HG03378 (cell line): ENCODE data around the gene TMEM198.

Experiments
- ATAC-seq: cut with Tn5 transposase; IDR thresholded peaks from one replicate; pipeline ENCODE4 v1.9.1; 2021; ENCODE audit warnings: mild to moderate bottlenecking, moderate library complexity; ENCODE audit not compliant: unreplicated experiment

Gene TMEM198

GRCh38 chr2:219524817-219525216 is 19.0 kb upstream of the TMEM198 start:
- no peak for ATAC-seq

DNA sequence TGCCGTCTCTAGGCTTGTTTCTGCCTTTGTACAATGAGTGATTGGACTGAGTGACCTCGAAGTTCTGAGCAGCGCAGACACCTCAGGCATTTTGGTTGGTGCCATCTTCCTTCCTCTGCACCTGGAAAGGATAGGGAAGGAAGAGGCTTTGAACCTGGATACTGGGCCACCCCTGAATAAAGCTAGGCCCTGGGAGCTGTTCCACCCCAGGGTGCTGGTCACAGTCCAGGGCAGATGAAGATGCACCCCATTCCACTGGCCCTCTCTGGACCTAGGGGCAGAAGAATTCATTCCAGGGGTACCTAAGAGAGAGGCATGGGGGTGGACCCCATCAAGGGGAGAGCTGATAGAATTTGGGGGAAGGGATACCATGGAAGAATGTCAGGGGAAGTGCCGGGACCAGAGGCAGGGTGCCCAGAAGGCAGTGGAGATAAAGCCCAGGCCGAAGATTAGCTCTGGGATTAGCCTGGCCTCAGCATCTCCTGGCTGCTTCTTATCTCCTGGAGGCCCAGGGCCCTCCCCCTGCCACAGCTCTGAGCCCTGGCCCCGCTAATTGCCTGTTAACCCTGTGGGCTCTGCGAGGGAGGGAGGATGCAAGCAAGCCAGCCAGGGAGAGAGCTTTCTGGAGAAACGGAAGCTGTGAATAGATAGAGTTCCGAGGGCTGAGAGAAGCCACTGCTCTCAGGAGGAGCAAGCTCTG is 18.1 kb upstream of the TMEM198 start:
- ATAC-seq, result no peak

DNA sequence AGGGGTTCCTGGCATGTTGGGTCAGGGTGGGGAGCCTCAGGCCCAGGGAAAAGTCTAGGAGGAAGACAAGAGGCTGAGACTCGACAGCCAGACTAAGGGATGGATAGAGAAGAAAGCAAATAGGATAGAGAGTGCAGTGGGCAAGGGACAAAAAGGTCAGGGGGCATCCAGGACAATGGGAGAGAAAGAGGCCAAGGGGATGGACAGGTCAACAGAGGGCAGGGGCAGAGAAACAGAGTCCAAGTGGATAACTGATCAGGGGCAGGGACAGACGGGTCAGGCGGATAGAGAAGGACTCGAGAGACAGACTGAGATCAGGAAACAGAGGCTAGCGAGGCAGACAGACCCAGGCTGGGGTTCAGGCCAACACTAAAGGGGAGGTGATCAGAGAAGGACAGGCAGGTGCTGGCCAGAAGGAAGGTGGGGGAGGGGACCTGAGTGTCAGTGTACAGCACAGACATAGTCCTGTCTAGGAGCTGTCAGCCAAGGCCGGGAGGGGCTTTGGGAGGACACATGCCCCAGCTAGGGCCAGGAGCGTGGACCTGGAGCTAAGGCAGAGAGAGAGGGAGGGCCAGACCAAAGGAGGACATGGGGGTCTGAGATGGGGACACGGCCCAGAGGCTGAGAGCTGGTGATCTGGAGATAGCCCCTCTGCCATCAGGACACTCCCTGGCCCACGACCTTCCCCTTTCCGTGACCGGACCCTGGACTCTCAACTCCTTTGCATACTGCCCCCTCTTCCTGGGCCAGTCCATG is 17.3 kb upstream of the TMEM198 start:
- ATAC-seq, result no peak

- ATAC-seq, result no peak
These were observed 16.8 kb upstream of the TMEM198 start for GRCh38 chr2:219527076-219527394.

- no peak for ATAC-seq
These were observed 16.4 kb upstream of the TMEM198 start for GRCh38 chr2:219527472-219527871.

GRCh38 chr2:219530048-219530963 is 13.5 kb upstream of the TMEM198 start:
- ATAC-seq, result peak; percentile 84

- no peak for ATAC-seq
These were observed 12.0 kb upstream of the TMEM198 start for GRCh38 chr2:219531639-219532377.

DNA sequence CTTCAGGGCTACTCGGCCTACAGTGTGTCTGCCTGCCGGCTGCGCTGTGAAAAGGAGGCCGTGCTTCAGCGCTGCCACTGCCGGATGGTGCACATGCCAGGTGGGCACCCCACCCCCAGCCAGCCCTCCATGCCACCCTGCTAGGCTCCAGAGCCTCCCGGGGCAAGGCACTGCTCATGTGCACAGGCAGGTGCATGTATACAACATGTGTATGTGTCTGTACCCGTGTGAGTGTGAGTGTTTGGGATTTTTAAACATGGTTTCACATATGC is 11.5 kb upstream of the TMEM198 start:
- no peak for ATAC-seq

- no peak for ATAC-seq
These were observed 9.7 kb upstream of the TMEM198 start for GRCh38 chr2:219533930-219534661.

DNA sequence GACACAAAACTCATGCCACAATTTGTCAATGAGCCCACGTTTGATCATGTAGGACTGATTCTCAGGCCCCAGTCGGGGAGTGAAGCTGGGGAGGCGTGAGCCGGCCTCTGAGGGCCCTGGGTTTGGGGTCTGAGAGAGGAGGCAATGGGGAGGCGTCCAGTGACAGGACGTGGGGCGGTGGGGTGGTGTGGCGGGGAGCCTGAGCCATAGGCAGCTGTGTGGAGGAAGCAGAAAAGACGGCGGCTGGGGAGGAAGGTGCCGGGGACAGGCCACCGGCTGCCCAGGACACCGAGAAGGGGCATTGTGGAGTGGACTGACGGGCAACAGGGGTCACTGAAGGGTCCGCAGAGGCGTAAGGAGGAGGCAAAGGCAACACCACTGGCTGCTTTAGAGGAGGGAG is 7.4 kb upstream of the TMEM198 start:
- no peak for ATAC-seq

DNA sequence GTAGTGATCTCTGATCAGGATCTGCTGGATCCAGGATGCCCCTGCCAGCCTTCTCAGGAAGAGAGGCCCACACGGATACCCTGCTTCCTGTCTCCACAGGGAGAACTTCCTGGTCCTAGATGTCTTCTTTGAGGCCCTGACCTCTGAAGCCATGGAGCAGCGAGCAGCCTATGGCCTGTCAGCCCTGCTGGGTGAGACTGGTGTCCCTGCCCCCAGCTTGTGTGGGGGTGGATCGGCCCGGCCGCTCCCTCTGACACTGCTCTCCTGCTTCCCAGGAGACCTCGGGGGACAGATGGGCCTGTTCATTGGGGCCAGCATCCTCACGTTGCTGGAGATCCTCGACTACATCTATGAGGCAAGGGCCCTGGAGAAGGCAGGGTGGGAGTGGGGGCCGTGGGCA is 6.9 kb upstream of the TMEM198 start:
- no peak for ATAC-seq

- ATAC-seq, result no peak
These were observed 6.0 kb upstream of the TMEM198 start for GRCh38 chr2:219537657-219538488.

DNA sequence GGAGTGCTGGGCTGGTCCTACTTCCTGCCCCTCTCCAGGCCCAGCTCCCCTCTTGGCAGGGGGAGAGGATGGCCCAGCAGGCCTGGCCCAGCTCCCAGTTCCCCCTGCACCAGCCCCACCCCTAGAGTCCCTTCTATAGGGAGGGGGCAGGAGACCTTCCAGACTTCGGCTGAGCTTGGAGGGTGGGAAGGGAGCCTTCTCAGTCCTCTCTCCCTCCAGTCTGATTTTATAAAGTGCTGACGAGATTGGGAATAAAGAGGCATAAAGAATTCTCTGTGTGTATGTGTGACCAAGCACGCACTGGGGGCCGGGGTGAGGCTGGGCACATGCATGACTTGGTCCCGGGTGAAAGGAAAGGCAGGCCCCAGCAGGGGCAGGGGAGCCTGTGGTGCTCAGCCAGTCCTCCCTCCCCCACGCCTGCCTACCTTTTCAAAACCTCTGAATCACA is 5.3 kb upstream of the TMEM198 start:
- no peak for ATAC-seq

DNA sequence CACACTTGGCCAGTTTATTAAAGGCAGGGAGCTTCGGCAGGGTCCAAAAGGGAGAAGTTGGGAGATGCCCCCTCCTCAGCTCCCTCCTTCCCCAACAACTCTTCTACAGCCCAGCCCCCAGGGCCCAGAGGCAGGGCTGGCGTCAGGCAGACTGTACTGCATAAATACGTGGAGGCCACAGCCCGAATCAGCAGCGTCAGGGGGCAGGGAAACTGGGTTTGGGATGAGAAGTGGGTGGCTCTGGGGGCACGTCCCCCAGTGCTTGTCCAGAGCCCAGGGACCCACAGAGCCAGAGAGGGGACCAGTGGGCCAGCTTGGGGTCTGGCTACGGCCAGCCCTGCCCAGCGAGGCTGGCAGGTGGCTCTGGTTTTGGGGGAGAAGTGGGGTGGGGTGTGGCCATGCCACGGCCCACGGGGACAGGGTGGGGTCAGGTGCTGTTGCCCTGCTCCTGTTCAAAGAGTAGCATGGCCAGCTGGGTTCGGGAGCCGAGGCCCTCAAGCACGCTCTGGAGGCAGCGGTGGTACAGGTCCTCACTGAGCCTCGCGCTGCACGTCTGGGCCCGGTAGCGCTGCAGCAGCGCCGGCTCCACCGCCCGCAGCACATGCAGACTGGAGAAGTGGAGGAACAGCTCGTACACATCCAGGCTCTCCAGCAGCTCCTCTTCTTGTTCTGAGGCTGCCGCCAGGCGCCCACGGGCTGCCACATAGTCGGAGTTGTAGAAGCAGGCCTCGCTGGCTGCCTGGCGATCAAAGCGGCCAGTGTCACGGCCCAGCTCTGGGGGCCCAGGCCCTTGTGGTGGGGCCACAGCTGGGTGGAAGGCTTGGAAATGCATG is 4.7 kb upstream of the TMEM198 start:
- no peak for ATAC-seq

DNA sequence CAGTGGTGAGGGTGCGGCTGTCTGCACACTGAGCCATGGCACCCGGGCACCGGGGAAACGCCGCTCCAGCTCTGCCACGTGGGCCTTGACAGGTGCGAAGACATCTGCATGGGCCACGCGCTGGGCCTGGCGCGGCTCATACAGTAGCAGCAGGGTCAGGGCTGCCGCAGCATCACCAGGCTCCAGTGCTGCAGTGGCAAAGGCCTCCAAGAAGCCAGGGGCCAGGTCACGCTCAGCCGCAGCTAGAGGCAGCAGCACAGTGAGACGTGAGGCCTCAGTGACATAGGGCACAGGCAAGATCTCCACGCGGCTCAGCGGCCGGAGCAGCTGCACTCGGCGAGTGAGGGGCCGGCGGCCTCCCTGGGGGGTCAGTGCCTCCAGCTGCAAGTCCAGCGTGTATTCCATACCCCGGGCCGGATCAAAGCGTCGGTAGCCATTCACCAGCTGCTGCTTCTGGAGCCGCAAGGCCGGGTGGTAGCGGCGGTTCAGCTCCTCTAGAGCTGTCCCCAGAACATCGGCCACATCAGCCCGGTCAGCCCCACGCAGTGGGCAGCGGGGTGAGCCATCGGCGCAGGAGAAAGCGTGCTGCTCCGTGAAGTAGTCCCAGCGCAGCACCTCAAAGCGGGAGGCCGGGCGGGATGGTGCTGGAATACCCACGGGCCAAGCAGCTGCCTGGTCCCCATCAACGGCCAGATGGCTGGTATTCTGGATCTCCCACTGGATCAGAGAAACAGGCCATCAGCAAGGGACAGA is 3.7 kb upstream of the TMEM198 start:
- no peak for ATAC-seq

- ATAC-seq, result no peak
These were observed 2.9 kb upstream of the TMEM198 start for GRCh38 chr2:219540784-219541504.

- ATAC-seq, result peak; percentile 72
These were observed 2.1 kb upstream of the TMEM198 start for GRCh38 chr2:219541611-219542180.
